Stomach smooth muscle (tissue), 2 donors: ENCODE results near the gene HMOX1.

ENCODE experiments used
- H3K27ac ChIP-seq: one replicate; pipeline ENCODE4 v1.7.0; 2013; ENCODE audit warnings: mild to moderate bottlenecking, low read length, inconsistent platforms
- H3K27me3 ChIP-seq, 2 donors: one replicate each; pipeline ENCODE4 v1.7.0; 2013; ENCODE audit warnings: low read length in 2 of 2; ENCODE audit not compliant: insufficient read depth in 2 of 2, control insufficient read depth in 1 of 2
- H3K36me3 ChIP-seq, 2 donors: one replicate each; pipeline ENCODE4 v1.7.0; 2013; ENCODE audit warnings: low read length in 2 of 2; ENCODE audit not compliant: control insufficient read depth in 2 of 2, insufficient read depth in 2 of 2
- H3K4me1 ChIP-seq: one replicate; pipeline ENCODE4 v1.7.0; 2013; ENCODE audit warnings: low read length; ENCODE audit not compliant: control insufficient read depth, insufficient read depth
- H3K4me3 ChIP-seq, 2 donors: one replicate each; pipeline ENCODE4 v1.7.0; 2013; ENCODE audit warnings: low read length in 2 of 2
- H3K9ac ChIP-seq, 2 donors: one replicate each; pipeline ENCODE4 v1.7.0; 2013; ENCODE audit warnings: low read length in 2 of 2, mild to moderate bottlenecking in 1 of 2
- H3K9me3 ChIP-seq, 2 donors: one replicate each; pipeline ENCODE4 v1.7.0; 2013; ENCODE audit warnings: low read length in 2 of 2; ENCODE audit not compliant: control insufficient read depth in 2 of 2
- donor health status: healthy.
- donor health status: Pancreatic carcinoma.

The HMOX1 gene

GRCh38 chr22:35422936-35423335, 42.0 kb downstream of the HMOX1 start:
- Histone ChIP-seq H3K9me3 (no peaks in the 10 kb centered on the region), H3K4me3 (no peak overlapping the region), H3K27ac (no peak overlapping the region), H3K36me3 (peaks cover 22 to 41% of the 10 kb centered on the region in 2 donors), H3K27me3 (no peaks in the 10 kb centered on the region), H3K9ac (no peak overlapping the region), H3K4me1 (no peaks in the 10 kb centered on the region)

DNA sequence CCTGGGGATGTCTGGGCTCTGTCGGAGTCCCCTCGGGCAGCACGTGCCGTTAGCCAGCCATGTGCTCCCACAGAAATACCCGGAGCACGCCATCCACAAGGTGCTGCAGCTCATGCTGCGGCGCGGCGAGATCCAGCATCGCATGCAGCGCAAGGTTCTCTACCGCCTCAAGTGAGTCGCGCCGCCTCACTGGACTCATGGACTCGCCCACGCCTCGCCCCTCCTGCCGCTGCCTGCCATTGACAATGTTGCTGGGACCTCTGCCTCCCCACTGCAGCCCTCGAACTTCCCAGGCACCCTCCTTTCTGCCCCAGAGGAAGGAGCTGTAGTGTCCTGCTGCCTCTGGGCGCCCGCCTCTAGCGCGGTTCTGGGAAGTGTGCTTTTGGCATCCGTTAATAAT, 43.2 kb downstream of the HMOX1 start:
- Histone ChIP-seq H3K4me1 (no peaks in the 10 kb centered on the region), H3K27me3 (no peaks in the 10 kb centered on the region), H3K36me3 (peaks cover 21 to 35% of the 10 kb centered on the region in 2 donors), H3K27ac (no peak overlapping the region), H3K4me3 (no peak overlapping the region), H3K9ac (no peak overlapping the region), H3K9me3 (no peaks in the 10 kb centered on the region)

DNA sequence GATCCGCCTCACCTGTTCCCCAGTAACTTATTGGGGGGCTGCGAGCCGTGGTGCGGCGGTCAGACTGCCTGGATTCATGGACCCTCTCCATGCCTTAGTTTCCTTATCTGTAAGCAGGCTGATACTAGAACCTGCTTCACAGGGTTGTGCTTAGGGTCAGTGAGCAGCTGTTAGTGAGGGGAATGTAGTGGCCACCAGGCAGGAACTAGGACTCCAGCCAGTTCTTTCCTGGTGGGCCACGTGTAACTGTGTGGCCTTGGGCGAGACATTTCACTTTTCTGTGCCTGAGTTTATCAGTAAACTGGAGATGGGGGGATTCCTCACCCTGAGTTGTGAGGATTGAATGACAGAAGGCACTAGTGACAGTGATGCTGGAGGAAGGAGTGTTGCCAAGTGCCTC, 43.9 kb downstream of the HMOX1 start:
- Histone ChIP-seq H3K36me3 (peaks cover 21 to 29% of the 10 kb centered on the region in 2 donors), H3K9me3 (no peaks in the 10 kb centered on the region), H3K4me3 (no peak overlapping the region), H3K27me3 (no peaks in the 10 kb centered on the region), H3K9ac (no peak overlapping the region), H3K27ac (no peak overlapping the region), H3K4me1 (no peaks in the 10 kb centered on the region)

- no peaks in the 10 kb centered on the region for H3K4me1 ChIP-seq
- peaks cover 16 to 22% of the 10 kb centered on the region in 2 donors for H3K36me3 ChIP-seq
- H3K27ac ChIP-seq: no peak overlapping the region
- H3K9me3 ChIP-seq: no peaks in the 10 kb centered on the region
- no peaks in the 10 kb centered on the region for H3K27me3 ChIP-seq
- no peak overlapping the region for H3K9ac ChIP-seq
- H3K4me3 ChIP-seq: no peak overlapping the region
These were observed 44.6 kb downstream of the HMOX1 start for GRCh38 chr22:35425546-35425945.

GRCh38 chr22:35425971-35426800, 45.3 kb downstream of the HMOX1 start:
- no peak overlapping the region for H3K4me3 ChIP-seq
- H3K27me3 ChIP-seq: no peaks in the 10 kb centered on the region
- H3K27ac ChIP-seq: no peak overlapping the region
- peaks cover 12 to 20% of the 10 kb centered on the region in 2 donors for H3K36me3 ChIP-seq
- H3K9ac ChIP-seq: no peak overlapping the region
- peaks cover 6% of the 10 kb centered on the region for H3K4me1 ChIP-seq
- H3K9me3 ChIP-seq: no peaks in the 10 kb centered on the region

DNA sequence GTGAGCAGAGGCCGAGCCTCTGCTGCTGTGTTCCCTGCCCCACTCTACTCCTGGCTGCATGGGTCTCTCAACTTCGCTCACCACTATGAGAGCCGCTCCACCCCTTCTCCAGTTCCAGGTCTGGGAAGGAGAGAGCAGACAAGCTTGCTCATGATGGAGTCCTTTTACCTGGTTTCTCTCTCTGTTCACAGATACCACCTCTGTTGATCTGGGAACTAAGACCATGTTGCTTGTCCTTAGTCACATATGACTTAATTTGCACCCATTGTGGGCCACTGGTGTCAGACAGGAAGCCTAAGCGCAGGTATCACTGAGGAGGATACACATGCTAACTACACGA, 45.9 kb downstream of the HMOX1 start:
- Histone ChIP-seq H3K27me3 (no peaks in the 10 kb centered on the region), H3K4me3 (no peak overlapping the region), H3K27ac (no peak overlapping the region), H3K9ac (no peak overlapping the region), H3K9me3 (no peaks in the 10 kb centered on the region), H3K36me3 (peaks cover 6 to 14% of the 10 kb centered on the region in 2 donors), H3K4me1 (peaks cover 8% of the 10 kb centered on the region)

- Histone ChIP-seq H3K9me3 (peaks cover 3 to 10% of the 10 kb centered on the region in 2 donors), H3K4me3 (peak overlapping the region in 1 of 2 donors; percentile 52), H3K9ac (no peak overlapping the region), H3K4me1 (peaks cover 8% of the 10 kb centered on the region), H3K36me3 (peaks cover 0 to 2% of the 10 kb centered on the region in 2 donors), H3K27ac (peak overlapping the region; percentile 31), H3K27me3 (no peaks in the 10 kb centered on the region)
These were observed 50.0 kb downstream of the HMOX1 start for GRCh38 chr22:35430897-35431322.

- Histone ChIP-seq H3K27me3 (no peaks in the 10 kb centered on the region), H3K9me3 (peaks cover 3 to 10% of the 10 kb centered on the region in 2 donors), H3K4me1 (peaks cover 8% of the 10 kb centered on the region), H3K27ac (peak overlapping the region; percentile 31), H3K4me3 (no peak overlapping the region), H3K9ac (no peak overlapping the region), H3K36me3 (peaks cover 0 to 2% of the 10 kb centered on the region in 2 donors)
These were observed 50.8 kb downstream of the HMOX1 start for GRCh38 chr22:35431483-35432227.

DNA sequence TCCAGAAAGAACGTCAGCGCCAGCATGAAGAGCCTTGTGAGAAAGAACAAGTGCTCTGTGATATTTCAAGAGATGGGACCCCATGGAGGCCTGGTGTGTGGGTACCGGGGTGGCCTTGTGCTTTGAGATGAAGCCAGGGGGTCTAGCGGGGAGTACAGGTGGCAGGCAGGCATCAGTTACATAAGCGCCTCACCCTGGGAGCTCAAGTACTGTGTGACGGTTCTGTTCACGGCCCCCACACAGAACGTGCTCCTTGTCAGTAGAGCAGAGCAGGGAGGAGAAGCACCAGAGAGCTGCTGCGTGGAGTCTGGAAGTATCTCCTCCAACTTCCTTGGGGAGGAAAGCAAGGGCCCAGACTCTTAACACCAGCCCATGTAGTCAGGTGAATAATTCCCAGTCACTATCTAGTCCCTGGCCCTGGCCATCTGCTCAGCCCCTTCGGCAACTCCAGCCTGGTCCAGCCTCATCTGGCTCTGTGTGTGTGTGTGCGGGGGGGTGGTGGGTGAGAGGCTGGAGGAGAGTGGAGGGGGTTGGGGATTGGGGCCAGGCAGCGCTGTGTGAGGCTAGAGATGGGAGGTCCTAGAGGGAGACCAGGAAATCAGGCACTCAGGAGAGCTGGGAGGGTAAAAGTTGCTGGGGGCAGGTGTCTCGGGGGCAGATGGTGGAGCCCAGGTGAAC, 51.5 kb downstream of the HMOX1 start:
- Histone ChIP-seq H3K9ac (no peak overlapping the region), H3K4me1 (peaks cover 8% of the 10 kb centered on the region), H3K4me3 (no peak overlapping the region), H3K27ac (no peak overlapping the region), H3K9me3 (peaks cover 3 to 10% of the 10 kb centered on the region in 2 donors), H3K27me3 (no peaks in the 10 kb centered on the region), H3K36me3 (peaks cover 0 to 2% of the 10 kb centered on the region in 2 donors)

GRCh38 chr22:35434061-35434710, 53.3 kb downstream of the HMOX1 start:
- peaks cover 8% of the 10 kb centered on the region for H3K4me1 ChIP-seq
- H3K27me3 ChIP-seq: no peaks in the 10 kb centered on the region
- no peak overlapping the region for H3K4me3 ChIP-seq
- no peak overlapping the region for H3K27ac ChIP-seq
- peaks cover 0 to 2% of the 10 kb centered on the region in 2 donors for H3K36me3 ChIP-seq
- no peak overlapping the region for H3K9ac ChIP-seq
- peaks cover 3 to 10% of the 10 kb centered on the region in 2 donors for H3K9me3 ChIP-seq
